ENCODE measurements around the gene FN1. TPM values are rescaled to one million over a fixed set of nuclear protein-coding genes. Genes with fewer than 3 reads are reported as not detected.

FN1 gene
- total and polyA plus RNA-seq, 9 donors = 96.3 to 979 (median 287) TPM

DNA sequence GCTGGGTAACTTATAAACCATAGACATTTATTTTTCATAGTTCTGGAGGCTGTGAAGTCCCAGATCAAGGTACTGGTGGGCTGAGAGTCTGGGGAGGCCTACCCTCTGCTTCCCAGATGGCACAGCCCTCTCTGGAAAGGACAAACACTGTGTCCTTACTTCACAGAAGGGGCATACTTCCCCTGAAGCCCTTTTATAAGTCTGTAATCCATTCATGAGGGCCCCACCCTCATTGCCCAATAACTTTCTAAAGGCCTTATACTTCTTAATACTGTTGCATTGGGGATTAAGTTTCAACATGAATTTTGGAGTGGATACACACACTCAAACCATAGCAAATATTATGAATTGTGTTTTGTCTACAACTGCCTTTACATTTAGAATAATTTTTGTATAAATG is 88.0 kb downstream of the FN1 start:
- no peak for TF ChIP-seq POLR2A (IDR thresholded peaks at IDR 0.05)
- TF ChIP-seq, protein P1, sequence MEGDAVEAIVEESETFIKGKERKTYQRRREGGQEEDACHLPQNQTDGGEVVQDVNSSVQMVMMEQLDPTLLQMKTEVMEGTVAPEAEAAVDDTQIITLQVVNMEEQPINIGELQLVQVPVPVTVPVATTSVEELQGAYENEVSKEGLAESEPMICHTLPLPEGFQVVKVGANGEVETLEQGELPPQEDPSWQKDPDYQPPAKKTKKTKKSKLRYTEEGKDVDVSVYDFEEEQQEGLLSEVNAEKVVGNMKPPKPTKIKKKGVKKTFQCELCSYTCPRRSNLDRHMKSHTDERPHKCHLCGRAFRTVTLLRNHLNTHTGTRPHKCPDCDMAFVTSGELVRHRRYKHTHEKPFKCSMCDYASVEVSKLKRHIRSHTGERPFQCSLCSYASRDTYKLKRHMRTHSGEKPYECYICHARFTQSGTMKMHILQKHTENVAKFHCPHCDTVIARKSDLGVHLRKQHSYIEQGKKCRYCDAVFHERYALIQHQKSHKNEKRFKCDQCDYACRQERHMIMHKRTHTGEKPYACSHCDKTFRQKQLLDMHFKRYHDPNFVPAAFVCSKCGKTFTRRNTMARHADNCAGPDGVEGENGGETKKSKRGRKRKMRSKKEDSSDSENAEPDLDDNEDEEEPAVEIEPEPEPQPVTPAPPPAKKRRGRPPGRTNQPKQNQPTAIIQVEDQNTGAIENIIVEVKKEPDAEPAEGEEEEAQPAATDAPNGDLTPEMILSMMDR (IDR thresholded peaks at IDR 0.05) = no peak
- TF ChIP-seq EP300 (IDR thresholded peaks at IDR 0.05) = no peak
- H3K27ac ChIP-seq = no peak overlapping the region
- H3K4me1 ChIP-seq (ENCODE audit: insufficient read depth) = no peaks in the 10 kb centered on the region

DNA sequence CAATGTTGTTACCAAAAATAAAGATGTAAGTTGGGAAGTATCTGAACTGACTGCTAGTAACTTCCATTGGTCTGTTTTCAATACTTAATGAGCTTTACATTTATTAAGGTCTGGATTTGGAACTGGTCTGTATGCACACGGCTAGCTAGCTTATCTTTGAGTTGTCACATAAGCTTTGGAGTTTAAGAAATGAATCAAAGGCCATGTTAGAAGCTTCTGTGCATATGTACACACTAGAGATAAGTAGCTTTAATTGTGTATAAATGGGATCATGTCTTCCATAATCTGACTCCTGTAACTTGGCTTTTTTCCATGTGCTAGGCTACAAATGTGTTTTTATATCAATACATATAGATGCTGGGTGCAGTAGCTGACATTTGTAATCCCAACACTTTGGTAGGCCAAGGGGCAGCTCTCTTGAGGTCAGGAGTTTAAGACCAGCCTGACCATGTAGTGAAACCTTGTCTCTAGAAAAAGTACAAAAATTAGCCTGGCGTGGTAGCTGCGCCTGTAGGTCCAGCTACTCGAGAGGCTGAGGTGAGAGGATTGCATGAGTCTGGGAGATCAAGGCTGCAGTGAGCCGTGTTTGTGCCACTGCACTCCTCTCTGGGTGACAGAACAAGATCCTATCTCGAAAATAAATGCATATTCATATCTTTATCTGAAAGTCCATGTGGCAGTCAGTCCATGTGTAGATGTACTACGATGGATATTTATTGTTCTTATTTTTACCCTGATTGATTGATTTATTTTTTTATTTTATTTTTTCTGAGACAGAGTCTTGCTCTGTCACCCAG is 96.8 kb downstream of the FN1 start:
- Histone ChIP-seq H3K36me3 (no peaks in the 10 kb centered on the region), H3K4me1 (ENCODE audit: insufficient read depth) (no peaks in the 10 kb centered on the region), H3K27ac (no peak overlapping the region), H3K27me3 (no peaks in the 10 kb centered on the region), H3K9me3 (no peaks in the 10 kb centered on the region), H3K4me3 (no peak overlapping the region)
- no peak for DNase-seq
- intact Hi-C loops (cut with DNase I) = no loop called here
- WGBS, 3 donors = 93 to 96% (median 95%) methylated on average over 7 of the region's 7 CpGs
- TF ChIP-seq, protein P1 (IDR thresholded peaks at IDR 0.05) = no peak
- TF ChIP-seq EP300 (IDR thresholded peaks at IDR 0.05) (no peak), POLR2A (IDR thresholded peaks at IDR 0.05) (no peak)

More for the DNA sequence above, 88.0 kb downstream of the FN1 start:
- no peaks in the 10 kb centered on the region for H3K36me3 ChIP-seq
- H3K4me3 ChIP-seq = no peak overlapping the region
- H3K9me3 ChIP-seq = no peaks in the 10 kb centered on the region
- no peaks in the 10 kb centered on the region for H3K27me3 ChIP-seq
- no peak for DNase-seq
- intact Hi-C loops (cut with DNase I) = no loop called here

DNA sequence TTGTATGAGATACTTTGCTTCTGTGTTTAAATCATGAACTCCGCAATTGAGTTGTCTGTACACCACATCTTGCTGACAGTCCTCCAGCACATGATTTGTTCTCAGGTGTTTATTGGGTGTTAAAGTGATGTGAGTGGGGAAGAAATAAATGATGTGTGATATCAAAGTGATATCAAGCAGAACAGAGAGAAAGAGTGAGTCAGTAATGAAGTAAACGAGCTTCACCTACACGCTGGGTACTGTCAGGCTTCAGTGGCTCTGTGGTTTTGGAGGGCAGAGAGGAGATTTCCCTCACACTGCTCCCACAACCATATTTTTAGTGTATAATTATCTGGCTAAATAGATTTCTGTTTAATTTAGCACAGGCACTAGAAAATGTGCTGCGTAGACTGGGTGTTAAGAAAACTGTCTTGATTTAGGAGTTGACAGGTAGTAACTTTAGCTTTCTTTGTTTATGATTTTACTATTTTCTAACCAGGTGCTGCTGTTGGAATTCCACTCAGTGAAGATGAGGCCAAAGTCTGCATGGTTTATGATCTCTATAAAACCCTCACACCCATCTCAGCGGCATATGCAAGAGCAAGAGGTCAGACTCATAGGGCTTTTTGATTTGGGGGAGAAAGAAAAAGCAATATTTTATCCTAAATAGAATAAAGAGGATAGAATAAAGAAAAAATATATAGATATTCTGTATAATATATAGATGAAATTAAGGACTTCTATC is 102.8 kb downstream of the FN1 start:
- H3K27me3 ChIP-seq = no peaks in the 10 kb centered on the region
- 92 to 96% (median 93%) methylated on average over 5 of the region's 5 CpGs for WGBS, 3 donors
- TF ChIP-seq EP300 (IDR thresholded peaks at IDR 0.05) (no peak), POLR2A (IDR thresholded peaks at IDR 0.05) (no peak)
- TF ChIP-seq, protein P1 (IDR thresholded peaks at IDR 0.05) = no peak
- H3K4me3 ChIP-seq = no peak overlapping the region
- H3K9me3 ChIP-seq = no peaks in the 10 kb centered on the region
- H3K36me3 ChIP-seq = no peaks in the 10 kb centered on the region
- intact Hi-C loops (cut with DNase I) = no loop called here
- no peaks in the 10 kb centered on the region for H3K4me1 ChIP-seq (ENCODE audit: insufficient read depth)
- DNase-seq = no peak
- H3K27ac ChIP-seq = no peak overlapping the region

DNA sequence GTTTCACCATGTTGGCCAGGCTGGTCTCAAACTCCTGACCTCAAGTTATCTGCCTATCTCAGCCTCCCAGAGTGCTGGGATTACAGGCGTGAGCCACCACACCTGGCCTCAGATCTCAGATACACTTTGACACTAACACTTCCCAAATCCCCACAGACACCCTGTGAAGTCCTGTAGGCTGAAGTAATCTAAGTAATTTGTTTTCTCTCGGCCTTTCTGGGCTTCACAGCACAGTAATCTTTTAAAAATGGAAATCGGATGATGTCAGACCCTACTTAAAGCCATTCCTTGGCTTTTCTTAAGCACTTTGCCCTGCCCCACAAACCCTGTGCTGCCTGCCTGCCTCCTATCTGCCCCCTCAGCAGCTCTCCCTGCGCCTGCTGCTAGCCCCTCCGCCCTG is 107.8 kb downstream of the FN1 start:
- Histone ChIP-seq H3K27ac (no peak overlapping the region), H3K9me3 (no peaks in the 10 kb centered on the region), H3K36me3 (no peaks in the 10 kb centered on the region), H3K4me3 (no peak overlapping the region), H3K27me3 (no peaks in the 10 kb centered on the region), H3K4me1 (ENCODE audit: insufficient read depth) (no peaks in the 10 kb centered on the region)
- 92 to 95% (median 94%) methylated on average over 4 to 5 of the region's 5 CpGs for WGBS, 3 donors
- TF ChIP-seq POLR2A (IDR thresholded peaks at IDR 0.05) = no peak
- no peak for DNase-seq
- intact Hi-C loops (cut with DNase I) = no loop called here

DNA sequence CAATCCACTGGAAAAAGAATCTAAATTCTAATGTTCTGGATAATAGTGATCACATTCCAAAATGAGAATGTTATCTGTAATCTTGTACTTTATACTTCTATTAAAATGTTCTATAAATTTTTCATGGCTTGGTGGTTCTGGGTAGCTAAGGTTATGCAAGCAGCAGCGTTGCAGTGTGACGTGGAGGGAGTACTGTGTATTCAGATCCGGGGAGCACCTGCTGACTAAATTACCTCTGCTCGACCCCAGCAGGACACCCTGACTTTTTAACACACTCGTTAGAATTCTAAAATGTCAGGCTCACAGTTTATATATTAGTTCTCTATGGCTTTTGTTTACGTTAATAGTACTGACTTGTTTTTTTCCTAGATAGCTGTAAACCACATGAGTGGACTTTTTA is 111.1 kb downstream of the FN1 start:
- no peak overlapping the region for H3K4me3 ChIP-seq
- no peak overlapping the region for H3K27ac ChIP-seq
- no peaks in the 10 kb centered on the region for H3K9me3 ChIP-seq
- intact Hi-C loops (cut with DNase I) = no loop called here
- WGBS, 3 donors = 43 to 55% (median 49%) methylated on average over 6 of the region's 6 CpGs
- no peak for DNase-seq
- no peaks in the 10 kb centered on the region for H3K27me3 ChIP-seq
- no peaks in the 10 kb centered on the region for H3K4me1 ChIP-seq (ENCODE audit: insufficient read depth)
- no peaks in the 10 kb centered on the region for H3K36me3 ChIP-seq
- TF ChIP-seq, protein P1 (IDR thresholded peaks at IDR 0.05) = no peak
- TF ChIP-seq EP300 (IDR thresholded peaks at IDR 0.05) = no peak
- no peak for TF ChIP-seq POLR2A (IDR thresholded peaks at IDR 0.05)
